CD14-positive monocyte (primary cell): ENCODE measurements around the gene P3H2. TPM values are rescaled to one million over a fixed set of nuclear protein-coding genes. Genes with fewer than 3 reads are reported as not detected.

Experiments
- DNase-seq, 3 donors: peaks; one replicate each; pipeline ENCODE4 v3.0.0-alpha.2; 2011 to 2022
- H2AFZ ChIP-seq: 2 replicates; pipeline ENCODE4 v1.6.0; 2012; ENCODE audit warnings: mild to moderate bottlenecking, low read depth, low read length, inconsistent platforms; ENCODE audit not compliant: insufficient read depth, poor library complexity, severe bottlenecking
- H3K27ac ChIP-seq, 2 donors: 1 replicate in 1 of 2; 2 replicates in 1 of 2; pipeline ENCODE4 v1.5.1; 2012 to 2013; ENCODE audit warnings: low read length in 2 of 2, control low read depth in 1 of 2, inconsistent platforms in 1 of 2, low read depth in 1 of 2, mild to moderate bottlenecking in 1 of 2
- H3K27me3 ChIP-seq, 2 donors: one replicate each; pipeline versions ENCODE4 v1.6.0 to v1.6.1; 2011 to 2013; ENCODE audit warnings: low read length in 2 of 2; ENCODE audit not compliant: control insufficient read depth in 2 of 2, insufficient read depth in 2 of 2
- H3K36me3 ChIP-seq, 2 donors: replicated peaks in 1 of 2; 1 replicate in 1 of 2; 2 replicates in 1 of 2; pipeline versions ENCODE4 v1.5.1 to v1.6.1; 2012 to 2013; ENCODE audit warnings: low read length in 2 of 2, control low read depth in 1 of 2, inconsistent platforms in 1 of 2, mild to moderate bottlenecking in 1 of 2; ENCODE audit not compliant: insufficient read depth in 2 of 2, control insufficient read depth in 1 of 2
- H3K4me1 ChIP-seq, 2 donors: 1 replicate in 1 of 2; 2 replicates in 1 of 2; pipeline versions ENCODE4 v1.5.1 to v1.6.1; 2012 to 2013; ENCODE audit warnings: low read length in 2 of 2, control low read depth in 1 of 2, inconsistent platforms in 1 of 2, mild to moderate bottlenecking in 1 of 2, moderate library complexity in 1 of 2; ENCODE audit not compliant: insufficient read depth in 2 of 2, control insufficient read depth in 1 of 2
- H3K4me2 ChIP-seq: replicated peaks from 2 replicates; pipeline ENCODE3; 2012; ENCODE audit warnings: low read length, moderate library complexity, mild to moderate bottlenecking; ENCODE audit not compliant: poor library complexity, severe bottlenecking; ENCODE audit errors: extremely low read depth
- H3K4me3 ChIP-seq, 3 experiments: fragments of 200-600 bp in 1 of 3; sonication (generic) in 1 of 3; replicated peaks in 1 of 3; 1 replicate in 2 of 3; 2 replicates in 1 of 3; pipeline ENCODE4 v1.5.1; 2011 to 2013; ENCODE audit warnings: low read length in 3 of 3, mild to moderate bottlenecking in 3 of 3, control low read depth in 2 of 3, low read depth in 2 of 3, inconsistent platforms in 1 of 3, moderate library complexity in 1 of 3
- H3K79me2 ChIP-seq: 2 replicates; pipeline ENCODE4 v1.6.0; 2012; ENCODE audit warnings: mild to moderate bottlenecking, control low read depth, inconsistent platforms, low read length, moderate library complexity; ENCODE audit not compliant: insufficient read depth
- H3K9ac ChIP-seq: 2 replicates; pipeline ENCODE4 v1.6.0; 2017; ENCODE audit warnings: low read length, mild to moderate bottlenecking; ENCODE audit not compliant: insufficient read depth, poor library complexity, severe bottlenecking
- H3K9me3 ChIP-seq, 2 donors: replicated peaks in 1 of 2; 1 replicate in 1 of 2; 2 replicates in 1 of 2; pipeline versions ENCODE4 v1.5.1 to v1.6.1; 2012 to 2013; ENCODE audit warnings: low read length in 2 of 2, control low read depth in 1 of 2; ENCODE audit not compliant: control insufficient read depth in 1 of 2, insufficient read depth in 1 of 2
- H4K20me1 ChIP-seq: 2 replicates; pipeline ENCODE4 v1.6.0; 2012; ENCODE audit warnings: mild to moderate bottlenecking, low read length, control low read depth, moderate library complexity; ENCODE audit not compliant: insufficient read depth
- H3K27ac Mint-ChIP-seq, 7 donors: one replicate each; pipeline ENCODE4 v1.8.0; 2020; ENCODE audit warnings: mild to moderate bottlenecking in 7 of 7, mixed read lengths in 7 of 7, moderate library complexity in 6 of 7, inconsistent platforms in 2 of 7
- H3K27me3 Mint-ChIP-seq, 3 donors: one replicate each; pipeline ENCODE4 v1.8.0; 2021 to 2022; ENCODE audit warnings: low read depth in 3 of 3, mild to moderate bottlenecking in 3 of 3, mixed read lengths in 3 of 3, moderate library complexity in 3 of 3, inconsistent platforms in 1 of 3
- H3K36me3 Mint-ChIP-seq, 2 donors: one replicate each; pipeline ENCODE4 v1.8.0; 2020; ENCODE audit warnings: mixed read lengths in 2 of 2, inconsistent platforms in 1 of 2, mild to moderate bottlenecking in 1 of 2
- H3K4me1 Mint-ChIP-seq: one replicate; pipeline ENCODE4 v1.8.0; 2020; ENCODE audit warnings: mild to moderate bottlenecking, mixed read lengths
- H3K4me3 Mint-ChIP-seq, 2 donors: one replicate each; pipeline ENCODE4 v1.8.0; 2020; ENCODE audit warnings: mild to moderate bottlenecking in 2 of 2, mixed read lengths in 2 of 2, moderate library complexity in 1 of 2
- H3K9me3 Mint-ChIP-seq, 7 donors: one replicate each; pipeline ENCODE4 v1.8.0; 2020 to 2022; ENCODE audit warnings: mixed read lengths in 7 of 7, mild to moderate bottlenecking in 6 of 7, moderate library complexity in 6 of 7, inconsistent platforms in 2 of 7
- CTCF ChIP-seq: fragments of 200-600 bp; IDR thresholded peaks from one replicate; pipeline ENCODE4 v1.8.0; 2022; ENCODE audit warnings: antibody characterized with exemption, mild to moderate bottlenecking
- WGBS: methylation state at CpG from one replicate; pipeline ENCODE4 v1.1.5; 2013; ENCODE audit warnings: missing lambda C conversion rate; ENCODE audit not compliant: insufficient coverage; 5-methylcytosine and 5-hydroxymethylcytosine counted together
- intact Hi-C, 2 donors: fragments of 100-400 bp; cut with micrococcal nuclease; formaldehyde crosslinking; loops; one replicate each; pipeline versions ENCODE4 v1.15.0 to v1.15.1; 2023
- polyA plus RNA-seq, 3 donors: library from polyadenylated mRNA; depleted of rRNA in 1 of 3; unstranded in 2 of 3; stranded (reverse) in 1 of 3; fragments of 300-500 nt in 2 of 3; fragments of >200 nt in 1 of 3; fragmentation: Illumina TruSeq in 2 of 3; gene quantifications; 1 replicate in 2 of 3; 2 replicates in 1 of 3; pipeline ENCODE4 v1.2.3, GENCODE V29; 2012 to 2021

Gene P3H2
- polyA plus RNA-seq, 3 donors = 0.25 to 0.31 (median 0.27) TPM

- intact Hi-C loops = loop anchor here in 1 of 2 donors (10.0 kb wide), 1 partner anchor 473 kb away; no protein-coding TSS in a partner anchor
- Histone ChIP-seq H3K4me2 (no peak overlapping the region), H3K9me3 (no peaks in the 10 kb centered on the region), H3K79me2 (no peaks in the 10 kb centered on the region), H3K9ac (no peak overlapping the region), H3K36me3 (no peaks in the 10 kb centered on the region), H3K27ac (no peak overlapping the region), H2AFZ (no peak overlapping the region), H3K4me1 (no peaks in the 10 kb centered on the region), H3K27me3 (peaks cover 0 to 2% of the 10 kb centered on the region in 2 donors), H3K4me3 (no peak overlapping the region), H4K20me1 (no peaks in the 10 kb centered on the region)
- Mint-ChIP-seq H3K4me3 (no peak overlapping the region), H3K27ac (no peak overlapping the region), H3K36me3 (no peaks in the 10 kb centered on the region), H3K4me1 (no peaks in the 10 kb centered on the region), H3K9me3 (no peaks in the 10 kb centered on the region), H3K27me3 (peaks cover 0 to 4% (median 3%) of the 10 kb centered on the region in 3 donors)
- no peak for DNase-seq
- TF ChIP-seq CTCF = no peak
- no CpG with 5 or more reads among the region's 7 CpGs for WGBS
These were observed 168.4 kb downstream of the P3H2 start for GRCh38 chr3:189952272-189952671.

- DNase-seq = no peak
- 94% methylated on average over 4 of the region's 6 CpGs for WGBS
These were observed 170.4 kb downstream of the P3H2 start for GRCh38 chr3:189950258-189950657.

More at GRCh38 chr3:189950258-189950657, 170.4 kb downstream of the P3H2 start:
- no peak for TF ChIP-seq CTCF
- Mint-ChIP-seq H3K4me1 (no peaks in the 10 kb centered on the region), H3K9me3 (no peaks in the 10 kb centered on the region), H3K27me3 (peaks cover 3 to 6% (median 5%) of the 10 kb centered on the region in 3 donors), H3K27ac (no peak overlapping the region), H3K4me3 (no peak overlapping the region), H3K36me3 (no peaks in the 10 kb centered on the region)
- intact Hi-C loops = loop anchor here in 1 of 2 donors (10.0 kb wide), 1 partner anchor 475 kb away; no protein-coding TSS in a partner anchor
- H3K27me3 ChIP-seq = peaks cover 0 to 2% of the 10 kb centered on the region in 2 donors
- no peaks in the 10 kb centered on the region for H3K4me1 ChIP-seq
- no peak overlapping the region for H3K4me3 ChIP-seq
- H3K9ac ChIP-seq = no peak overlapping the region
- no peak overlapping the region for H3K27ac ChIP-seq
- no peak overlapping the region for H2AFZ ChIP-seq
- H3K4me2 ChIP-seq = no peak overlapping the region
- no peaks in the 10 kb centered on the region for H3K9me3 ChIP-seq
- H3K36me3 ChIP-seq = no peaks in the 10 kb centered on the region
- no peaks in the 10 kb centered on the region for H4K20me1 ChIP-seq
- H3K79me2 ChIP-seq = no peaks in the 10 kb centered on the region
